DND-41 (cell line): ENCODE measurements around the gene NRG3.
A peak's percentile ranks its signal among the peaks of the same experiment; 100 is the strongest.

Experiments used
- ATAC-seq: fragments of 200-7000 bp; cut with Tn5 transposase; 3 replicates; pipeline ENCODE4 v1.9.1; 2021; ENCODE audit warnings: low read depth; ENCODE audit not compliant: insufficient read depth
- DNase-seq: peaks from one replicate; pipeline ENCODE4 v3.0.0-alpha.2; 2020
- H2AFZ ChIP-seq: 2 replicates; pipeline ENCODE4 v1.6.0; 2012; ENCODE audit warnings: low read depth, low read length
- H3K27ac ChIP-seq: 2 replicates; pipeline ENCODE4 v1.5.1; 2012; ENCODE audit warnings: low read length, inconsistent platforms
- H3K27me3 ChIP-seq: fragments of 200-600 bp; sonication (generic); 2 replicates; pipeline ENCODE4 v1.6.0; 2012; ENCODE audit warnings: low read length, mild to moderate bottlenecking, inconsistent platforms; ENCODE audit not compliant: insufficient read depth, poor library complexity
- H3K36me3 ChIP-seq: 2 replicates; pipeline ENCODE4 v1.5.1; 2012; ENCODE audit warnings: low read length, inconsistent platforms; ENCODE audit not compliant: insufficient read depth
- H3K4me1 ChIP-seq: 2 replicates; pipeline ENCODE4 v1.5.1; 2012; ENCODE audit warnings: mild to moderate bottlenecking, low read length; ENCODE audit not compliant: insufficient read depth
- H3K4me2 ChIP-seq: 2 replicates; pipeline ENCODE4 v1.6.0; 2012; ENCODE audit warnings: mild to moderate bottlenecking, moderate library complexity, low read length, inconsistent platforms; ENCODE audit not compliant: insufficient read depth
- H3K4me3 ChIP-seq, 2 experiments: fragments of 200-600 bp in 1 of 2; shearing (Covaris generic) in 1 of 2; 2 replicates each; pipeline ENCODE4 v1.5.1; 2012 to 2016; ENCODE audit warnings: inconsistent platforms in 2 of 2, low read length in 2 of 2, mild to moderate bottlenecking in 2 of 2, low read depth in 1 of 2, moderate library complexity in 1 of 2
- H3K79me2 ChIP-seq: 2 replicates; pipeline ENCODE4 v1.6.0; 2012; ENCODE audit warnings: low read length, inconsistent platforms; ENCODE audit not compliant: insufficient read depth
- H3K9ac ChIP-seq: 2 replicates; pipeline ENCODE4 v1.6.0; 2012; ENCODE audit warnings: low read depth, mild to moderate bottlenecking, inconsistent platforms, low read length, moderate library complexity
- H3K9me3 ChIP-seq: 2 replicates; pipeline ENCODE4 v1.5.1; 2012; ENCODE audit warnings: low read length, moderate library complexity, mild to moderate bottlenecking, inconsistent platforms; ENCODE audit not compliant: insufficient read depth, severe bottlenecking
- H4K20me1 ChIP-seq: 2 replicates; pipeline ENCODE4 v1.6.0; 2012; ENCODE audit warnings: low read length; ENCODE audit not compliant: insufficient read depth
- CTCF ChIP-seq: IDR thresholded peaks from 2 replicates; pipeline ENCODE4 v1.5.1; 2012; ENCODE audit warnings: borderline replicate concordance, low read length, moderate library complexity, mild to moderate bottlenecking; ENCODE audit not compliant: poor library complexity, severe bottlenecking; ENCODE audit errors: extremely low read depth
- EZH2 ChIP-seq: IDR thresholded peaks from 3 replicates; pipeline ENCODE4 v1.6.1; 2012; ENCODE audit warnings: borderline replicate concordance, low read depth, mild to moderate bottlenecking, moderate library complexity, low read length, inconsistent platforms; ENCODE audit not compliant: severe bottlenecking

The NRG3 gene

GRCh38 chr10:82148764-82149163 is 273.8 kb downstream of the NRG3 start:
- TF ChIP-seq CTCF = no peak
- no peak for TF ChIP-seq EZH2

GRCh38 chr10:82149674-82150073 is 274.7 kb downstream of the NRG3 start:
- no peak for TF ChIP-seq EZH2
- TF ChIP-seq CTCF = no peak
- no peak overlapping the region for H3K4me2 ChIP-seq
- no peaks in the 10 kb centered on the region for H3K79me2 ChIP-seq
- no peak overlapping the region for H3K9ac ChIP-seq
- H3K9me3 ChIP-seq = no peaks in the 10 kb centered on the region
- no peak overlapping the region for H2AFZ ChIP-seq
- H4K20me1 ChIP-seq = no peaks in the 10 kb centered on the region
- H3K4me1 ChIP-seq = no peaks in the 10 kb centered on the region
- no peak for ATAC-seq
- H3K27ac ChIP-seq = no peak overlapping the region
- H3K36me3 ChIP-seq = no peaks in the 10 kb centered on the region
- no peak for DNase-seq
- H3K27me3 ChIP-seq = no peaks in the 10 kb centered on the region
- H3K4me3 ChIP-seq = no peak overlapping the region

More at GRCh38 chr10:82148764-82149163, 273.8 kb downstream of the NRG3 start:
- H3K27me3 ChIP-seq = no peaks in the 10 kb centered on the region
- H3K9ac ChIP-seq = no peak overlapping the region
- no peaks in the 10 kb centered on the region for H3K79me2 ChIP-seq
- no peaks in the 10 kb centered on the region for H4K20me1 ChIP-seq
- H3K4me3 ChIP-seq = no peak overlapping the region
- no peaks in the 10 kb centered on the region for H3K36me3 ChIP-seq
- no peak overlapping the region for H3K27ac ChIP-seq
- H3K4me2 ChIP-seq = no peak overlapping the region
- no peaks in the 10 kb centered on the region for H3K9me3 ChIP-seq
- DNase-seq = no peak
- H3K4me1 ChIP-seq = no peaks in the 10 kb centered on the region
- no peak for ATAC-seq
- H2AFZ ChIP-seq = no peak overlapping the region

- Histone ChIP-seq H4K20me1 (no peaks in the 10 kb centered on the region), H3K27ac (no peak overlapping the region), H3K4me1 (no peaks in the 10 kb centered on the region), H3K4me3 (no peak overlapping the region), H3K27me3 (no peaks in the 10 kb centered on the region), H3K36me3 (no peaks in the 10 kb centered on the region), H2AFZ (no peak overlapping the region), H3K9me3 (no peaks in the 10 kb centered on the region), H3K79me2 (no peaks in the 10 kb centered on the region), H3K4me2 (no peak overlapping the region), H3K9ac (no peak overlapping the region)
- no peak for TF ChIP-seq EZH2
- no peak for TF ChIP-seq CTCF
- ATAC-seq (no peak), DNase-seq (peak; percentile 4)
These were observed 275.3 kb downstream of the NRG3 start for GRCh38 chr10:82150123-82150900.
